SK-N-MC (cell line): ENCODE measurements around the gene ANKRD11.

ENCODE experiments used
- EZH2 ChIP-seq: fragments of 200-600 bp; sonication (generic); IDR thresholded peaks from one replicate; pipeline ENCODE4 v1.6.1; 2017; ENCODE audit warnings: antibody characterized with exemption
- POLR2AphosphoS5 ChIP-seq: IDR thresholded peaks from 2 replicates; pipeline ENCODE4 v1.6.1; 2012; ENCODE audit warnings: mild to moderate bottlenecking, low read depth, low read length, borderline replicate concordance

DNA sequence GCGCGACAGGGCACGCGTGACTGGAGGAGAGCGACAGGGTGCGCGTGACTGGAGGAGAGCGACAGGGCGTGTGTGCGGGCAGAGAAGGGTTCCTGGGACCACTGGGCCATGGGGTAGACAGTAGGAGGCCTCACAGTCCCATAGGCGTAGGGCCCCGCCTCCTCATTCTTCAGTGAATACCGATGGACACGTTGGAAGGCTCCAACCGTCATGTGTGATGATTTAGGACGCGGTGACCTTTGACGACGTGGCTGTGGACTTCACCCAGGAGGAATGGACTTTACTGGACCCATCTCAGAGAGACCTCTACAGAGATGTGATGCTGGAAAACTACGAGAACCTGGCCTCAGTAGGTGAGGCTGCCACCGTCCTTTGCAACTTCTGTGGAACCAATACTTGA lies 267.4 kb downstream of the ANKRD11 start:
- TF ChIP-seq EZH2: no peak
- no peak for TF ChIP-seq POLR2AphosphoS5
